Left hindlimb (tissue), 1 donor: ENCODE results near the gene SBNO1.
"Not testable (repeated sequence)": the region's sequence is repeated elsewhere in the genome, so short reads cannot be mapped to it uniquely, and the experiment has no call there.

Source experiments
- DNase-seq: peaks from one replicate; pipeline ENCODE4 v3.0.0-alpha.2; 2018

Gene SBNO1

DNA sequence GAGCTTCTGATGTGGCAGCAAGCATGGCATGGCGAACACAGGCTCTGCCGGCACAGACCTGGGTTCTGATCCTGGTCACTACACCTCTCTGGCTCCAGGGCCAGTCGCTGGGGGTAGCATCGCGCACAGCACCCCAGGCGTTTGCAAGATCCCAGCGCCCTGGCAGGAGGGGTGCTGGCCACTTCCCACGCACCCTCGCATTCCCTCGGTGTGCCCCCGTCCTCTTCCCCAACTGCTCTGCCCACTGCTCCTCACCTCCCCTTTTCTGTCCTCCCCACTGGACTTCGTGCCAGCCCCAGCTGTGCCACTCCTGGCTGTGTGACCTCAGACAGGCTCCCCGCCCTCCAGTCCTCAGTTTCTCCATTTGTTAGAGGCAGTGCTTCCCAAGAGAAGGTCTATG is 95.8 kb downstream of the SBNO1 start:
- peak; percentile 39 for DNase-seq

DNA sequence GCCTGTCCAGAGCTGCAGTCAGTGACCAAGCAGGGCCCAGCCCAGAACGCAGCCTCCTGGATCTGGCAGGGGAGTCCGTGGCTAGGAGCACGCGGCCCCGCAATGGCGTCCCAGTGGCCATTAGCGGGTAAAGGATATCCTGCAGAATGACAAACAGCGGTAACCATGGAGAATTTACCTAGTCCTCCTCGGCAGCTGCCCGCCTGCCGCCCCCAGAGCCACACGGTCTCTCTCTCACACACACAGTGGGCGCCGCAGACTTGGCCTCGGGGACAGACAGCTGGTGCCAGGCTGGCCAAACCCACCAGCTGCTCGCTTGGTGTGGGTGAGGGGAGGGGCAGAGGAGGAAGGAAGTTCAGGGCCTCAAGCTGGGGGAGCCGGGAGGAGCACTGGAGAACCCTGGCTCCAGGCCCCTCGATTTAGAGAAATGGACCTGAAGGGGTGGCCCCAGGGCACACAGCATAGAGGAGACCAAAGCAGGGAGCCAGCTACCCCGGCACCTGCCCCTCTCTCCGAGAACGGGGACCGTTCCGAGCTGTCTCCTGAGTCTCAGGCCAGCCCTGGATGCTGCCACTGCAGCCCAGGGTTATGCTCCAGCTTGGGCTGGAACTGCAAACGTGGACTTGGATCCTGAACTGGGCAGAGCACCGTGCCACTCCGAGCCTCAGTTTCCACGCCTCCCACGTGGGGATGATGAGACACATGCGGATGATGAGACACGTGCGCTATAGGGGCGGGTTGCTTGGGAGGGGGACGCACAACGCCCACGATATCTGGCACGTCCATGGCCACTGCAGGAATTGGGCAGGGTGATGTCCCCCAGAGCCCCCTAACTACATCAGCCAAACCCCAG is 96.4 kb downstream of the SBNO1 start:
- peak; percentile 86 for DNase-seq

DNA sequence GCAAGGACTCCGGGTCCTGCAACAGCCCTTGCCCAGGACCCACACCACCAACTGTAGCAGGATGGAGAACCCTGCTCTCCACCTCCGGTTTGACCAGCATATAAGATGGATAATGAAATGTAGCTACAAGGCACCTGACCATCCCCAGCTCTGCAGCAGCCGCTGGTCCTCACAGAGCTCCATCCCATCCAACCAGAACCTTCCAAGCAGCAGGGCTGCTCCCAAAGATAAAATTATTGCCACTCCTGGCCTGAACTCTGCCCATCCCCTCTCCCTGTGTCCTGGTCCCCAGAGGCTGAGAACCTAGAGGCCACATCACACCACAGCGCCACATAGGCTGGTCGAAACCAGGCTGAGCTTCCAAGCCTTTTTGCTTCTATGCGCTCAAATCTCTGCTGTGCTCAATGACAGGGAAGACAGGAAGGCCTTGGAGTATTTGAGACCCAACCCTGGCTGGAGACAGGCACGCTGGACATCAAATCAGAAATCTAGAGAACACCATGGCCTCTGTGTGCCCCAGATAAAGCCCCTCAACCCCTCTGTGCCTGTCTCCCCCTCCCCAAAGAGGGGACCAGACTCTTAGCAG is 97.2 kb downstream of the SBNO1 start:
- DNase-seq = no peak

DNA sequence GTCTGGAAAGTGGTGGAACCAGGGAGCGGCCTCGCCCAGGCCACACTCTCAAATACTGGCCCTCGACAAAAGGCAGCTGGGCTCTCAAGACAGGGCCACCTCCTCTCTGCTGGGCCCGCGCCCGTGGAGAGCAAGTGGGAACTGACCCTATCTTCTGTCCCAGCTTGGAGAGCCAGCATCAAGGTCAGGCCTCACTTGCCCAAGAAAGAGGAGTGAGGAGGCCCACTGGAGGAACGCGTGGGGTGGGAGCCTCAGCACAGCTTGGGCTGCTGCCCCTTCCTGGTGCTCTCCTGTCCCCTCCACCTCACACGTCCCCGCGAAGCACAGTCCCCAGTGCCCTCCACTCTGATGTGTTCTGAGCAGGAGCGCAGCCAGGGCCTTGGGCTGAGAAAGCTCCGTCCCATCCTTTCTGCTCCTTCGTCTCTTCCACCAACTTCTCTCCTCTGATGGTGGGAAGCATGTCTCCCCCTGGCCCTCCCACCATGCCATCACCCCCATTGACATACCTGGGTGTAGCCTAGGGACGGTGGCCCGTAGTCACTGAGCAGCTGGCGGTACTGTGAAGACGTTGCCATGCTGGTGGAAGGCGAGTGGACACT is 97.9 kb downstream of the SBNO1 start:
- no peak for DNase-seq

DNA sequence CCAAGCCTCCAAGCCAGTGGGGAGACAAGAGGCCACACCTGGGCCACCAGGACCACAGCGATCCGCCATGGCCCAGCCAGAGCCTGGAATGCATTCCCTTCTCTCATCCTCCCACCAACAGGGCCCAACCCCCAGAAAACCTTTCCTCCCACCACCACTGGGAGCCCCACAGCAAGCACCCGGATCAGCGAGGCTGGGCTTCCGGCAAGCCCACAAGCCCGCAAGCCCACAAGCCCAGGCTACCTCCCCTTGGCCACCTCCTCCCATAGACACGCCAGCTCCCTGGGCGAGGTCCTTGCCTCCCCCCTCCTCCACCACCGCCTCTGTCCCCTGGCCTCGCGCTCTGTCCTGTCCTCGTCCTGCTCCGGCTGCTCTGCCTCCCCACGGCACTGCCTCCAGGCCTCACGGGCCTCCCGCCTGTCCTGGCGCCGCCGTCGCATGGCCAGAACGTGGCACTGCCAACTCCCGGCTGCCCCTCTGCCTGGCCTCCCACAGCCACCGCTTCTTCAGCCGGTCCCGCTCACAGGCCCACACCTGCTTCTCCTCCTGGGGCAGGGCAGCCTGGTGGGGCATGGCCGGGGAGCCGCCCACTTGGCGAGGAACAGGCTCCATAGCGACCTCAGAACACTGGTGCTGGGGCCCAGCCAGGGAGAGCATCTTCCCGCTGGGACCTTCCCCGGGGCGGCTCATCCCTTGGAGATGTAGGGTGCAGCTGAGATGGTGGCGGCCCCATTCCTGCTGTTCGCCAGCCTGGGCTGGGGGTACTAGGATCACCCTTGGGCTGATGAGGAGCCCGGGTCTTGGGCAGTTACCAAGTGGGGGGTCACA is 98.6 kb downstream of the SBNO1 start:
- DNase-seq = no peak

DNA sequence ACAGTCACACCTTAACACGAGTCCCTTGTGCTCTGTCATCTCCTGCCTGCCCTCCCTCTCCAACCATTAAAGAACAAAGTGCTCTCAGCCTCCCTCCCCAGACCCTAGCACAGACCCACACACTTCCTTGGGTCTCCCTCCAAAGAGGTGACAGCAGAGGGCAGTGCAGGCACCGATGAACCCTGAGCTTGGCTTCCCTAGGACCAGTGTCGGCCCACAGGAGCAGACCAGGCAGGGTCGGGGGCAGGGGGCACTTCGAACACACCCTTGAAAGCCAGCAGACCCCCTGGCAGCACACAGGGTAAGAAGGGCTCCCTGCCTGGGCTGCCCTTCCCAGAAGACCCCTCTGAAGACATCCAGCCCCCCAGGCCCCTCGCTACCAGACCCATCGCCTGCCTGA is 100.0 kb downstream of the SBNO1 start:
- no peak for DNase-seq

DNA sequence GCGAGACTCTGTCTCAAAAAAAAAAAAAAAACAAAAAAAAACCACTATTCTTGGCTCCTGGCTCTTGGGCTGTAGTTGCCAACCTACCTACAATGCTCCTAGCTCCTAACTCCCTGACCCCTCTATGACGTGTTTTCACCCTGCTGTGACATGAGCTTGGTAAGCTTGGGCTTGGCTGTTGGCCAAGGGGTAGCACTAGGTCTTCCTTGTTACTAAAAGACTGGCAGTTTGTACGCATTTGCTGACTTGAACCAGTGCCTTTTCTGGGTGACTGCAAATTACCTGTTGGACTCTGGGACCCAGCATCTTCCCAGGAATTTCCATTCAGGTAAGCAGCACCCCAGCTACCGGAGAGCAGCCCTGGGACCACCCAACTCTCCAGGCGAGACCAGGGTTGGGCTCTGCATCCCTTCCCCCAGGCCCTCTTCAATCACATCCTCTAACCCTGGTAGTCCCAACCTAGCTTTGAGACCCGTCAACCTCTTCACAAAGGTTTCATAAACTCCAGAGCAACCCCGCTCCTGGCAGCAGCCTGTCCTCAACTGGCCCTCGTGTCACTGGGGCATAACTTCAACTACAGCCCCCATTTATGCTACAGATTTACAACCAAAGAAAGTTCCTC is 101.3 kb downstream of the SBNO1 start:
- no peak for DNase-seq

DNA sequence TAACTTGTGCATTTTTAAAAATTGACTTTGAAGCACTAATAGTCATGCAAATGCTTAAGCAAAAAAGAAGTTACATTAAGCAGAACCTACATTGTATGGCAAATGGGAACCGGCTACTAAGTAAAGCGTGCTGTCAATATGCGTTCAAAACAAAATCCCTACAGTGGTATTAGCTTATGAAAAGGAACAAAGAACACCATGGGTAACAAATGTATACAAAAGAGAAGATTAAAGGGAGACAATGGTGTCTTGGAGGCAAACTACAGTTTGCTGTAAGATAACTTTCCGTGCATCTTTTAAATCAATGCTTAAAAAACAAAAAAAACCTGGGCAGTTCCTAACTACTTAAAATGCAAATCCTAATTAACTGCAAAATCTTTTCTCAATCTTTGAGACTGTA is 103.5 kb downstream of the SBNO1 start:
- no peak for DNase-seq

DNA sequence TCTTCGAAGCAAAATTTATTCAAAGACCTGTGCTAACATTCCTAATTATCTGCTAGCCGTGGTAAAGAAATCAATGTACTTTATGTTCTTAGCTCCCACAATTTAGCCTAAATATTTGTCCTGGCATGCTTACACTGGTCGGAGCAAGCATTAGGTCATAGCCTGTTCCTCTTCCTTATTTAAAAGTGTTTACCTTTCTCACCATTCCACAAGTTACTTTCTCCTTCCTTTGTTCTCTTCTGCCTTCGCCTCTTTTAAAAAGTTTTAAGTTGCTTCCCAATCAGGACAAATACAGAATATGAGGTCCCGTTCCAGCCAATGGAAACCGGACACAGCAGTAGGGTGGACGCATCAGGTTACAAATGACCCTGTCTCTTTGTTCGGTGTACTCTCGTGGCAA is 104.6 kb downstream of the SBNO1 start:
- no peak for DNase-seq

DNA sequence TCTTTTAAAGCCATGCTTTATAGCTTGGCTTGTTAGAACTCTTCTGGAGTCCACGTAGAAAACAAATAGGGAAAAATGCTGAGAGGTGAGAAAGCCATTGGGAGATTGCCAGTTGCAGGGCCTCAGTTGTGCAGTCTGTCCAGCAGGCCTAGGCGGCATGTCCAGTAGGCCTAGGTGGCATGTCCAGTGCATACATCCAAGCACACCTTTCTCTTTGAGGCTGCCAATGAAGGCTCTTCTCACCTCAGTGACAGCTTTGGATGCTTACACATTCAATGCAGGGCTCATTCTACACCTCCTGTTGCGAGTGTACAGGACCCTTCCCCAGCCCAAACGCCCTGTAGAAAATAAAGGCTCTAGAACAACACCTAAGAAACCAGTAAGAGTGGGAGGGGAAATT is 106.1 kb downstream of the SBNO1 start:
- DNase-seq = no peak

DNA sequence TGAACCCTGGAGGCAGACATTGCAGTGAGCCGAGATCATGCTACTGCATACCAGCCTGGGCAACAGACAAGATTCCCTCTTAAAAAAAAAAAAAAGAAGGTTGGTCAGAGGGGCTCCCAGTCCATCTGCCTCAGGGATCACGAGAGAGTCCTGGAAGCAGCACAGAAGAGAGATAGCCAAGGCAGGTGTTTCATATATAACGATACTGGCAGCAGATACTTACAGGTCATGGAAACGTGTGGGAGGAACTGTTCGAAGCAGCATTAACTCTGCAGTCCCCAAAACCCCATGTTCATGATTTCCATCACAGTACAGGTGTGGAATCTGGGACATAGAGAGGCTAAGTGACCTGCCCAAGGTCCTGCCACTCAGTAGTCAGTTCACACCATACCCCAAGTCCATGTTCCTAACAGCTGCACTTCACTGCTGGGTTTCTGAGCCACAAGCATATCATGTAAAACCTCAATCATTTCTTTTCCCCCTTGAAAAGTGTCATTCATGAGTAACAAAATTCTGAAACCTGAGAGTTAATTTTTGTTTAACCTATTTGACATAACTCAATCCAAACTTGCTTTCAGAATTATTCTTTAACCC is 109.7 kb downstream of the SBNO1 start:
- no peak for DNase-seq

DNA sequence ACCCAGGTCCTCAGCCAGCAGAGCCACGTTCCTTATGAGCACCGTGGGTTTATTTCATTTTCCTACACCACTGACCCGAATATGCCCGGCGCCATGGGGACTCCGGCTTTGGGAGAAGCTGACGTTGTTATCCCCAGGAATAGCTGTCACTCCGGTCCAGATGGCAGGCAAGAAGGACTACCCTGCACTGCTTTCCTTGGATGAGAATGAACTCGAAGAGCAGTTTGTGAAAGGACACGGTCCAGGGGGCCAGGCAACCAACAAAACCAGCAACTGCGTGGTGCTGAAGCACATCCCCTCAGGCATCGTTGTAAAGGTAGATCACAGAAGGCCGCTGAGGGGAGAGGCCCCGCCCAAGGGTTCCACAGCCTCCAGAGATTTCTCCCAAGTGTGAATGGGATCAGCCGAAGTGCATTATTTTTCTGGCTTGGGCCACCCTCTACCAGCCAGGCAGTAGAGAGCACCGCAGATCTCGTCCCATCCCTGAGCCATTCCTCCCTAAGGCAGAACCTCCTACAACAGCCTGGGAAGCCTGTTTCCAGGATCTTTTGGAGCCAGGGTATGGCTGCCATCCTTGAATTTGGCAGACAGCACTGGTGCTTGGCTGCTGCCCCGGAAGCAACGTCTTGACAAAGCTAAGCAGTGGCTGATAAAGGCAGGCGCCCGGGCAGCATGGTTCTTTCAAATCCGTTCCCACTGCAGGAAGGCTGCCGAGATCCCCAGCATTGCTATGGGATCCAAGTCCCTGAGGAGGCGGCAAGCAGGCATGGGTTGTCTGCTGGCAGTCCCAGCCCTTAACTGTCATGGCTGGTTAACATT is 110.8 kb downstream of the SBNO1 start:
- no peak for DNase-seq

DNA sequence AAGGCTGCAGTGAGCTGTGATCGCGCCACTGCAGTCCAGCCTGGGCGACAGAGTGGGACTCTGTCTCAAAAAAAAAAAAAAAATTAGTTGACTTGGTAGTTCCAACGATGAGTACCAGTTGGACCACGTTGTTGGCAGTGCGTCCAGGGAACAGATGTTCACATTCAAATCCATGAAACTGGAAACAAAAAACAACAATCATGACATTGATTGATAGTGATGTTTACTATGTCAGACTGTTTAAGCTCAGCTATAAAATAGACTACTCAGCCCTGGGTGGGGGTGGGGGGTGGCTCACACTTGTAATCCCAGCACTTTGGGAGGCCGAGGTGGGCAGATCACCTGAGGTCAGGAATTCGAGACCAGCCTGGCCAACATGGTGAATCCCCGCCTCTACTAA is 112.3 kb downstream of the SBNO1 start:
- DNase-seq = not testable (repeated sequence)

DNA sequence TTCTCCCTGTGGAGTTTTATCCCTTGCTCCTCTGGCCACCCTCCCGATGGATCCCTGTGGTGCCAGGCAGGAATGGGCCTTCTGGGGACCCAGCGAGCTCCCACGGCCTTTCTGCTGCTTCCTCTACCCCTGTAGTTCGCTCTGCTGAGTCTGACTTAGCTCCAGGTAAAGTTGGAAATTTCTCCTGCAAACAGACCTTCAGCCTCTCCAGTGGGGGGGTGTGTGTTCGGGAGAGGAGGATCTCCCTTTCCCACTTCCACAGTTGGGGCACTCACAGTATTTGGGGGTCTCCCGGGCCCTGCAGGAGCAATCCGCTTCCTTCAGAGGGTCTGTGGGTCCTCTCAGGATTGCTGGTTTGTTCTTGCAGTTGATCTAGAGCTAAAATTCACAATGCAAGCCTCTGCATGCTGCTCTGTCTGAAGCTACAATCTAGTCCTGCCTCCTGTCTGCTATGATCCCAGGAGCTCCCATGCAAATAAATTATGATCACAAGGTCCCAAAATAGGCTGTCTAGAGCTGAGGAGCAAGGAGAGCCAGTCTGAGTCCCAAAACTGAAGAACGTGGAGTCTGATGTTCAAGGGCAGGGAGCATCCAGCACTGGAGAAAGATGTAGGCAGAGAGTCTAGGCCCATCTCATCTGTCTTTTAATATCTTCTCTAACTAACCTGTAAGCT is 113.1 kb downstream of the SBNO1 start:
- DNase-seq = no peak

DNA sequence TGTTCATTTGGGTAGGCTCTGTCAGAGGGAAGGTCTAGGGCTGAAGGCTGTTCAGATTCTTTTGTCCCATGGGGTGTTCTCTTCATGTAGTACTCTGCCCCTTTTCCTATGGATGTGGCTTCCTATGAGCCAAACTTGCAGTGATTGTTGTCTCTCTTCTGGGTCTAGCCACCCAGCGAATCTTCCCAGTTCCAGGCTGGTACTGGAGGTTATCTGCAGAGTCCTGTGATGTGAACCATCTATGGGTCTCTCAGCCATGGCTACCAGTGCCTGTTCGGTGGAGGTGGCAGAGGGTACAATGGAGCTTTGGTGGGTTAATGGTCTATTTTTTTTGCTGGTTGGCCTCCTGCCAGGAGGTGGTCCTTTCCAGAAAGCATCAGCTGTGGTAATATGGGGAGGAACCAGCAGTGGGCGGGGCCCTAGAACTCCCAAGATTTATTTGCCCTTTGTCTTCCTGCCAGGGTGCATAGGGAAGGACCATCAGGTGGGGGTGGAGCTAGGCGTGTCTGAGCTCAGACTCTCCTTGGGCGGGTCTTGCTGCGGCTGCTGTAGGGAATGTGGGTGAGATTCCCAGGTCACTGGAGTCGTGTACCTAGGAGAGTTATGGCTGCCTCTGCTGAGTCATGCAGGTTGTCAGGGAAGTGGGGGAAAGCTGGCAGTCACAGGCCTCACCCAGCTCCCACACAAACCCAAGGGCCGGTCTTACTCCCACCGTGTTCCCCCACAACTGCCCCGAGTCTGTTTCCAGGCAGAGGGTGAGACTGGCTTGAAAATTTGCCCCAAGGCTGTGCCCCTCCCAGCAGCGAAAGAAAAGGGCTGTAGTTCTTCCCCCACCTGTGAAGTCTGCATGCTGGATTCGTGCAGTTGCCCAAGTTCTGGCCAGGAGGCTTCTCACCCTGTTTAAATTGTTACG is 113.9 kb downstream of the SBNO1 start:
- no peak for DNase-seq

DNA sequence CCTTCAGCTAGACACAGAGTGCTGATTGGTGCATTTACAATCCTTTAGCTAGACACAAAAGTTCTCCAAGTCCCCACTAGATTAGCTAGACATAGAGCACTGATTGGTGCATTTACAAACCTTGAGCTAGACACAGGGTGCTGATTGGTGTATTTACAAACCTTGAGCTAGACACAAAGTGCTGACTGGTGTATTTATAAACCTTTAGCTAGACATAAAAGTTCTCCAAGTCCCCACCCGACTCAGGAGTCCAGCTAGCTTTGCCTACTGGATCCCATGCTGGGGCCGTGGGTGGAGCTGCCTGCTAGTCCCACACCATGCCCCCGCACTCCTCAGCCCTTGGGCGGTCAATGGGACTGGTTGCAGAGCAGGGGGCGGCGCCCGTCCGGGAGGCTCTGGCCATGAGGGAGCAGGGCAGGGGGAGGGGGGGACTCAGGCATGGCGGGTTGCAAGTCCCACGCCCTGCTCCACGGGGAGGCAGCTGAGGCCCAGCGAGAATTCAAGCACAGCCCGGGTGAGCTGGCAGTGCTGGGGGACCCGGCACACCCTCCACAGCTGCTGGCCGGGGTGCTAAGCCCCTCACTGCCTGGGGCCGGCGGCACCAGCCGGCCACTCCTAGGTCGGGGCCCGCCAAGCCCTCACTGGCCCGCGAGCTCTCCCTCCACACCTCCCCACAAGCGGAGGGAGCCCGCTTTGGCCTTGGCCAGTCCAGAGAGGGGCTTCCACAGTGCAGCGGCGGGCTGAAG is 115.5 kb downstream of the SBNO1 start:
- DNase-seq = not testable (repeated sequence)

DNA sequence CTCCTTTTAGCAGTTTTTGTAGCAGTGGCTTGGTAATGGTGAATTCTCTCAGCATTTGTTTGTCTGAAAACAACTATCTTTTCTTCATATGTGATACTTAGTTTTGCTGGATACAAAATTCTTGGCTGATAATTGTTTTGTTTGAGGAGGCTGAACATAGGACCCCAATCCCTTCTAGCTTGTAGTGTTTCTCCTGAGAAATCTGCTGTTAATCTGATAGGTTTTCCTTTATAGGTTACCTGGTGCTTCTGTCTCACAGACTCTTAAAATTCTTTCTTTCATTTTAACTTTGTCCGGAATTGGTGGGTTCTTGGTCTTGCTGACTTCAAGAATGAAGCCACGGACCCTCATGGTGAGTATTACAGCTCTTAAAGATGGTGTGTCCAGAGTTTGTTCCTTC is 116.5 kb downstream of the SBNO1 start:
- DNase-seq = not testable (repeated sequence)

DNA sequence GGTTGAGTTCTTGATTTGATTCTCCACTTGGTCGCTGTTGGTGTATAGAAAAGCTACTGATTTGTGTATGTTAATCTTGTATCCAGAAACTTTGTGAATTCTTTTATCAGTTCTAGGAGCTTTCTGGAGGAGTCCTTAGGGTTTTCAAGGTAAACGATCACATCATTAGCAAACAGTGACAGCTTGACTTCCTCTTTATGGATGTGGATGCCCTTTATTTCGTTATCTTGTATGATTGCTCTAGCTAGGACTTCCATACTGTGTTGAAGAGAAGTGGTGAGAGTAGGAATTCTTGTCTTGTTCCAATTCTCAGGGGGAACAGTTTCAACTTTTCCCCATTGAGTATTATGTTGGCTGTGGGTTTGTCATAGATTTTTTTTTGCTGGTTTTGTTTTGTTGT is 119.0 kb downstream of the SBNO1 start:
- no peak for DNase-seq

DNA sequence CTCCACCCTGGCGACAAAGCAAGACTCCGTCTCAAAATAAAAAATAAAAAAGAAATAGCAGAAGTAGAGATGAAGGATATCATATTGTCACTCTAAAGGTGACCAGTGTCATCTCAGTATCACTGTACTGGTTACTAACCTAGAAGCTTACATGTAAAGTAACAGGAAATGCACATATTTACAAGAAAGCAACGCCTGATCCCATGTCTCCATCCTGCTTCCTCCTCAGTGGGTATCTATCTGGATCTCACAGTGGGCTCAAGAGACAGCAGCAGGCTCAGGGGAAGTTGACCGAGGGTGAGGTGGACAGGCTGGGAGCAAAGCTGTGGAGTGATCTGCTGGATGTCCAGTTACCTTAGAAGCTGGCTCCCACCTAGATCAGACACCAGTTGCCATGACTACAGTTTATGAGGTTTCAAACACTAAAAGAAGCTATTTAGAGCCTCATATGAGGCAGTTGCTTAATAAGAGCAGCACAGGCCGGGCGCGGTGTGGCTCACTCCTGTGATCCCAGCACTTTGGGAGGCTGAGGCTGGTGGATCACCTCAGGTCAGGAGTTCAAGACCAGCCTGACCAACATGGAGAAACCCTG is 120.9 kb downstream of the SBNO1 start:
- DNase-seq = no peak
